ENCODE results near the gene TBL1X. TPM values are rescaled to one million over a fixed set of nuclear protein-coding genes. Genes with fewer than 3 reads are reported as not detected.

Gene TBL1X
- total and polyA plus RNA-seq, 4 donors = 2.3 to 21.7 (median 13.3) TPM

- peaks cover 0 to 28% (median 8%) of the 10 kb centered on the region in 3 donors for H3K27me3 ChIP-seq (ENCODE audit: control insufficient read depth in 3 of 3, insufficient read depth in 3 of 3, low read length in 2 of 3)
- H3K36me3 ChIP-seq (ENCODE audit: control insufficient read depth in 4 of 4, insufficient read depth in 4 of 4, low read length in 4 of 4) = no peaks in the 10 kb centered on the region
- 88 to 89% methylated on average over 14 of the region's 14 CpGs for WGBS, 2 donors
- no peak overlapping the region for H3K9ac ChIP-seq (ENCODE audit: insufficient read depth in 1 of 2, low read length in 2 of 2)
- ATAC-seq (ENCODE audit: insufficient read depth, low FRiP score) (no peak), DNase-seq (peak in 2 of 3 donors; percentile 38 to 56)
- no peaks in the 10 kb centered on the region for H3K9me3 ChIP-seq (ENCODE audit: control insufficient read depth in 4 of 4, insufficient read depth in 3 of 4, low read length in 3 of 4)
- H3K4me1 ChIP-seq (ENCODE audit: control insufficient read depth in 5 of 5, insufficient read depth in 5 of 5, low read length in 5 of 5) = peaks cover 0 to 9% (median 4%) of the 10 kb centered on the region in 5 donors
- TF ChIP-seq CTCF (IDR thresholded peaks at IDR 0.05; ENCODE audit: control extremely low read depth, extremely low read depth) = no peak
- H3K4me3 ChIP-seq = no peak overlapping the region
- H3K27ac ChIP-seq (ENCODE audit: low read depth in 1 of 2, low read length in 1 of 2) = no peak overlapping the region
Measured at GRCh38 chrX:9642270-9642995, 177.6 kb downstream of the TBL1X start.

GRCh38 chrX:9643807-9644206 is 178.9 kb downstream of the TBL1X start:
- ATAC-seq (ENCODE audit: insufficient read depth, low FRiP score) (no peak), DNase-seq (no peak)
- H3K27ac ChIP-seq (ENCODE audit: low read depth in 1 of 2, low read length in 1 of 2) = no peak overlapping the region
- H3K36me3 ChIP-seq (ENCODE audit: control insufficient read depth in 4 of 4, insufficient read depth in 4 of 4, low read length in 4 of 4) = no peaks in the 10 kb centered on the region
- H3K4me3 ChIP-seq = no peak overlapping the region
- H3K27me3 ChIP-seq (ENCODE audit: control insufficient read depth in 3 of 3, insufficient read depth in 3 of 3, low read length in 2 of 3) = peaks cover 0 to 25% (median 8%) of the 10 kb centered on the region in 3 donors
- H3K4me1 ChIP-seq (ENCODE audit: control insufficient read depth in 5 of 5, insufficient read depth in 5 of 5, low read length in 5 of 5) = peaks cover 0 to 20% (median 10%) of the 10 kb centered on the region in 5 donors
- H3K9ac ChIP-seq (ENCODE audit: insufficient read depth in 1 of 2, low read length in 2 of 2) = no peak overlapping the region
- WGBS, 2 donors = 91 to 95% methylated on average over 4 of the region's 4 CpGs
- no peak for TF ChIP-seq CTCF (IDR thresholded peaks at IDR 0.05; ENCODE audit: control extremely low read depth, extremely low read depth)
- no peaks in the 10 kb centered on the region for H3K9me3 ChIP-seq (ENCODE audit: control insufficient read depth in 4 of 4, insufficient read depth in 3 of 4, low read length in 3 of 4)

- Histone ChIP-seq H3K36me3 (ENCODE audit: control insufficient read depth in 4 of 4, insufficient read depth in 4 of 4, low read length in 4 of 4) (no peaks in the 10 kb centered on the region), H3K27me3 (ENCODE audit: control insufficient read depth in 3 of 3, insufficient read depth in 3 of 3, low read length in 2 of 3) (peaks cover 0 to 26% (median 8%) of the 10 kb centered on the region in 3 donors), H3K4me3 (no peak overlapping the region), H3K27ac (ENCODE audit: low read depth in 1 of 2, low read length in 1 of 2) (no peak overlapping the region), H3K4me1 (ENCODE audit: control insufficient read depth in 5 of 5, insufficient read depth in 5 of 5, low read length in 5 of 5) (peaks cover 0 to 20% (median 10%) of the 10 kb centered on the region in 5 donors), H3K9ac (ENCODE audit: insufficient read depth in 1 of 2, low read length in 2 of 2) (no peak overlapping the region), H3K9me3 (ENCODE audit: control insufficient read depth in 4 of 4, insufficient read depth in 3 of 4, low read length in 3 of 4) (no peaks in the 10 kb centered on the region)
- DNase-seq = no peak
- no peak for ATAC-seq (ENCODE audit: insufficient read depth, low FRiP score)
- no peak for TF ChIP-seq CTCF (IDR thresholded peaks at IDR 0.05; ENCODE audit: control extremely low read depth, extremely low read depth)
- WGBS, 2 donors = 46 to 56% methylated on average over 6 of the region's 6 CpGs
Measured at GRCh38 chrX:9644335-9644734, 179.5 kb downstream of the TBL1X start.
